Right forelimb (tissue), 1 donor: ENCODE data around the gene COLGALT1.
"Not testable (repeated sequence)": the region's sequence is repeated elsewhere in the genome, so short reads cannot be mapped to it uniquely, and the experiment has no call there.

ENCODE experiments used
- DNase-seq: peaks from one replicate; pipeline ENCODE4 v3.0.0-alpha.2; 2018

COLGALT1 gene

GRCh38 chr19:17534767-17535166, 20.7 kb upstream of the COLGALT1 start:
- DNase-seq, result no peak

- DNase-seq, result no peak
Observed at GRCh38 chr19:17536955-17537354, 18.5 kb upstream of the COLGALT1 start.

GRCh38 chr19:17538684-17539237, 16.7 kb upstream of the COLGALT1 start:
- no peak for DNase-seq

- DNase-seq, result peak; percentile 88
Observed at GRCh38 chr19:17539238-17540117, 16.0 kb upstream of the COLGALT1 start.

GRCh38 chr19:17540174-17540573, 15.3 kb upstream of the COLGALT1 start:
- no peak for DNase-seq

- DNase-seq, result no peak
Observed at GRCh38 chr19:17541184-17541759, 14.2 kb upstream of the COLGALT1 start.

GRCh38 chr19:17542042-17542441, 13.4 kb upstream of the COLGALT1 start:
- no peak for DNase-seq

- no peak for DNase-seq
Observed at GRCh38 chr19:17542793-17543582, 12.5 kb upstream of the COLGALT1 start.

- DNase-seq, result no peak
Observed at GRCh38 chr19:17543986-17544385, 11.5 kb upstream of the COLGALT1 start.

- no peak for DNase-seq
Observed at GRCh38 chr19:17544418-17544817, 11.0 kb upstream of the COLGALT1 start.

- DNase-seq, result no peak
Observed at GRCh38 chr19:17548145-17548544, 7.3 kb upstream of the COLGALT1 start.

GRCh38 chr19:17549085-17549740, 6.2 kb upstream of the COLGALT1 start:
- DNase-seq, result no peak

- DNase-seq, result no peak
Observed at GRCh38 chr19:17550076-17550667, 5.3 kb upstream of the COLGALT1 start.

GRCh38 chr19:17552735-17553134, 2.7 kb upstream of the COLGALT1 start:
- not testable (repeated sequence) for DNase-seq

- DNase-seq, result peak; percentile 80
Observed at GRCh38 chr19:17553256-17553655, 2.2 kb upstream of the COLGALT1 start.

GRCh38 chr19:17554968-17555479, 425 bp upstream of the COLGALT1 start:
- no peak for DNase-seq

GRCh38 chr19:17555929-17556813, 722 bp downstream of the COLGALT1 start:
- DNase-seq, result peak; percentile 68

- DNase-seq, result no peak
Observed at GRCh38 chr19:17556995-17557394, 1.5 kb downstream of the COLGALT1 start.

- no peak for DNase-seq
Observed at GRCh38 chr19:17557466-17557865, 2.0 kb downstream of the COLGALT1 start.

GRCh38 chr19:17560205-17560595, 4.8 kb downstream of the COLGALT1 start:
- DNase-seq, result no peak

- DNase-seq, result no peak
Observed at GRCh38 chr19:17562097-17562496, 6.6 kb downstream of the COLGALT1 start.
